ENCODE measurements around the gene TPK1. TPM values are rescaled to one million over a fixed set of nuclear protein-coding genes. Genes with fewer than 3 reads are reported as not detected.

Gene TPK1
- total RNA-seq, 1 experiment from 2014 or later: 3.1 TPM

GRCh38 chr7:144459635-144460034 lies 376.2 kb downstream of the TPK1 start:
- H3K27ac Mint-ChIP-seq: no peak overlapping the region
- Histone ChIP-seq H3K4me2 (ENCODE audit: insufficient read depth, insufficient read length, low read length) (no peak overlapping the region), H3K79me1 (ENCODE audit: insufficient read depth, low read depth, low read length, poor library complexity, severe bottlenecking) (no peaks in the 10 kb centered on the region), H4K5ac (ENCODE audit: insufficient read length, low read depth, low read length) (no peak overlapping the region), H4K20me1 (ENCODE audit: control insufficient read depth, insufficient read depth, insufficient read length) (no peaks in the 10 kb centered on the region), H3K18ac (ENCODE audit: insufficient read length, low read depth, low read length) (no peak overlapping the region), H3K4ac (ENCODE audit: low read depth, low read length) (no peak overlapping the region), H3K9me3 (ENCODE audit: control insufficient read depth, low read depth, low read length) (peaks cover 4% of the 10 kb centered on the region), H2BK12ac (ENCODE audit: insufficient read length, low read depth, low read length) (no peak overlapping the region), H3K27ac (ENCODE audit: insufficient read length, low read depth, low read length) (no peak overlapping the region), H4K91ac (ENCODE audit: insufficient read length, low read depth, low read length) (no peak overlapping the region), H3K79me2 (ENCODE audit: insufficient read depth, low read length) (no peaks in the 10 kb centered on the region), H2AK5ac (ENCODE audit: insufficient read length, low read length) (no peak overlapping the region), H3K56ac (ENCODE audit: insufficient read length, low read depth, low read length) (no peak overlapping the region), H3K27me3 (ENCODE audit: insufficient read depth, low read length) (peaks cover 2% of the 10 kb centered on the region; the same call in 1 of the 2 replicates), H2BK5ac (ENCODE audit: insufficient read length, low read length) (no peak overlapping the region), H4K8ac (replicated peaks; ENCODE audit: insufficient read length, low read depth, low read length) (no peak overlapping the region), H3K14ac (ENCODE audit: insufficient read depth, low read length) (no peak overlapping the region), H3K23ac (ENCODE audit: insufficient read length, low read depth, low read length) (no peak overlapping the region), H3T11ph (ENCODE audit: low read length) (no peak overlapping the region), H3K4me1 (ENCODE audit: insufficient read depth, low read length) (no peaks in the 10 kb centered on the region), H3K23me2 (ENCODE audit: insufficient read length, low read depth, low read length, poor library complexity, severe bottlenecking) (no peaks in the 10 kb centered on the region), H2BK120ac (ENCODE audit: low read depth, low read length, poor library complexity, severe bottlenecking) (no peak overlapping the region), H3K9ac (ENCODE audit: extremely low read depth, insufficient read length, low read length) (no peak overlapping the region), H2BK20ac (ENCODE audit: low read depth, low read length, poor library complexity, severe bottlenecking) (no peak overlapping the region), H2BK15ac (ENCODE audit: low read depth, low read length) (no peak overlapping the region), H2AFZ (ENCODE audit: low read length) (no peak overlapping the region)
- H3K4me3 Mint-ChIP-seq: no peak overlapping the region
- H3K36me3 Mint-ChIP-seq (ENCODE audit: insufficient read depth in 1 of 3, low read depth in 3 of 3): peaks cover 11 to 37% (median 13%) of the 10 kb centered on the region in 3 experiments
- WGBS (ENCODE audit: extremely low coverage, insufficient read length, low lambda C conversion rate): no CpG with 5 or more reads among the region's 5 CpGs
- peaks cover 26 to 35% of the 10 kb centered on the region in 2 experiments for H3K9me3 Mint-ChIP-seq
- DNase-seq: no peak
- H3K4me1 Mint-ChIP-seq: peaks cover 3 to 6% of the 10 kb centered on the region in 2 experiments
- TF ChIP-seq, protein P1, sequence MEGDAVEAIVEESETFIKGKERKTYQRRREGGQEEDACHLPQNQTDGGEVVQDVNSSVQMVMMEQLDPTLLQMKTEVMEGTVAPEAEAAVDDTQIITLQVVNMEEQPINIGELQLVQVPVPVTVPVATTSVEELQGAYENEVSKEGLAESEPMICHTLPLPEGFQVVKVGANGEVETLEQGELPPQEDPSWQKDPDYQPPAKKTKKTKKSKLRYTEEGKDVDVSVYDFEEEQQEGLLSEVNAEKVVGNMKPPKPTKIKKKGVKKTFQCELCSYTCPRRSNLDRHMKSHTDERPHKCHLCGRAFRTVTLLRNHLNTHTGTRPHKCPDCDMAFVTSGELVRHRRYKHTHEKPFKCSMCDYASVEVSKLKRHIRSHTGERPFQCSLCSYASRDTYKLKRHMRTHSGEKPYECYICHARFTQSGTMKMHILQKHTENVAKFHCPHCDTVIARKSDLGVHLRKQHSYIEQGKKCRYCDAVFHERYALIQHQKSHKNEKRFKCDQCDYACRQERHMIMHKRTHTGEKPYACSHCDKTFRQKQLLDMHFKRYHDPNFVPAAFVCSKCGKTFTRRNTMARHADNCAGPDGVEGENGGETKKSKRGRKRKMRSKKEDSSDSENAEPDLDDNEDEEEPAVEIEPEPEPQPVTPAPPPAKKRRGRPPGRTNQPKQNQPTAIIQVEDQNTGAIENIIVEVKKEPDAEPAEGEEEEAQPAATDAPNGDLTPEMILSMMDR (conservative IDR thresholded peaks at IDR 0.05): no peak
- no peaks in the 10 kb centered on the region for H3K27me3 Mint-ChIP-seq (ENCODE audit: low read depth)

All from H9 (cell line).